ENCODE results near the gene UBE2F. TPM values are rescaled to one million over a fixed set of nuclear protein-coding genes. Genes with fewer than 3 reads are reported as not detected.
"Not testable (repeated sequence)": the region's sequence is repeated elsewhere in the genome, so short reads cannot be mapped to it uniquely, and the experiment has no call there.

The UBE2F gene
- total RNA-seq, 5 donors from 2014 or later (not counting 1 experiment from before 2014, with no cell fraction given), result 35.1 to 53.6 (median 37.3) TPM

- Histone ChIP-seq H3K9me3 (no peaks in the 10 kb centered on the region), H3K27me3 (replicated peaks in 1 of 2; ENCODE audit: control insufficient read depth in 2 of 2, extremely low read depth in 1 of 2, insufficient read depth in 2 of 2, low read length in 1 of 2) (no peaks in the 10 kb centered on the region), H3K4me3 (ENCODE audit: control insufficient read depth in 1 of 2, extremely low read depth in 1 of 2, low read length in 1 of 2) (no peak overlapping the region), H3K27ac (ENCODE audit: low read length) (peak overlapping the region; percentile 83), H3K4me1 (ENCODE audit: control insufficient read depth in 1 of 2, extremely low read depth in 1 of 2, insufficient read depth in 2 of 2, low read length in 2 of 2) (peaks cover 18 to 61% of the 10 kb centered on the region in 2 experiments), H3K36me3 (ENCODE audit: control insufficient read depth in 2 of 2, extremely low read depth in 1 of 2, insufficient read depth in 1 of 2, low read length in 1 of 2) (no peaks in the 10 kb centered on the region)
- peaks cover 12% of the 10 kb centered on the region for H3K36me3 Mint-ChIP-seq
- peaks cover 58 to 73% (median 60%) of the 10 kb centered on the region in 3 donors for H3K4me1 Mint-ChIP-seq
- peak overlapping the region; percentile 96 to 98 for H3K27ac Mint-ChIP-seq
- ATAC-seq (replicated peaks in 1 of 4) (no peak), DNase-seq (no peak)
- H3K9me3 Mint-ChIP-seq, result peaks cover 3 to 14% (median 11%) of the 10 kb centered on the region in 3 donors
- H3K27me3 Mint-ChIP-seq, result no peaks in the 10 kb centered on the region
- ChIA-PET CTCF (no interaction called here), POLR2A (no interaction called here)
- WGBS (ENCODE audit: insufficient coverage), result 100% methylated on average over 1 of the region's 2 CpGs
- peak overlapping the region; percentile 22 to 65 (median 32) for H3K4me3 Mint-ChIP-seq
Observed at GRCh38 chr2:237941239-237941638, 25.6 kb upstream of the UBE2F start.

- H3K9me3 Mint-ChIP-seq, result peaks cover 3 to 18% (median 11%) of the 10 kb centered on the region in 3 donors
- CTCF ChIA-PET, result interaction anchor here in 1 of 2 donors (1.2 kb wide), 1 partner anchor 26 kb away, joined by 3 read pairs; no protein-coding TSS in a partner anchor
- peak in 2 of 4 experiments; percentile 25 to 26 for ATAC-seq (replicated peaks in 1 of 4)
Observed at GRCh38 chr2:237942513-237942899, 24.3 kb upstream of the UBE2F start.

GRCh38 chr2:237943395-237944094 is 23.3 kb upstream of the UBE2F start:
- Histone ChIP-seq H3K9me3 (no peaks in the 10 kb centered on the region), H3K4me1 (ENCODE audit: control insufficient read depth in 1 of 2, extremely low read depth in 1 of 2, insufficient read depth in 2 of 2, low read length in 2 of 2) (peaks cover 18 to 64% of the 10 kb centered on the region in 2 experiments), H3K36me3 (ENCODE audit: control insufficient read depth in 2 of 2, extremely low read depth in 1 of 2, insufficient read depth in 1 of 2, low read length in 1 of 2) (no peaks in the 10 kb centered on the region), H3K27ac (ENCODE audit: low read length) (peak overlapping the region; percentile 8), H3K27me3 (replicated peaks in 1 of 2; ENCODE audit: control insufficient read depth in 2 of 2, extremely low read depth in 1 of 2, insufficient read depth in 2 of 2, low read length in 1 of 2) (no peaks in the 10 kb centered on the region), H3K4me3 (ENCODE audit: control insufficient read depth in 1 of 2, extremely low read depth in 1 of 2, low read length in 1 of 2) (no peak overlapping the region)
- Mint-ChIP-seq H3K4me3 (peak overlapping the region in 1 of 3 donors; percentile 65), H3K4me1 (peaks cover 62 to 82% (median 70%) of the 10 kb centered on the region in 3 donors), H3K36me3 (peaks cover 12% of the 10 kb centered on the region), H3K27ac (peak overlapping the region; percentile 96 to 98), H3K27me3 (no peaks in the 10 kb centered on the region), H3K9me3 (peaks cover 3 to 18% (median 11%) of the 10 kb centered on the region in 3 donors)
- DNase-seq (no peak), ATAC-seq (replicated peaks in 1 of 4) (no peak)
- 96% methylated on average over 7 of the region's 7 CpGs for WGBS (ENCODE audit: insufficient coverage)
- ChIA-PET CTCF (interaction anchor here in 1 of 2 donors (1.2 kb wide), 1 partner anchor 27 kb away, joined by 3 read pairs; no protein-coding TSS in a partner anchor), POLR2A (no interaction called here)

More at GRCh38 chr2:237942513-237942899, 24.3 kb upstream of the UBE2F start:
- Mint-ChIP-seq H3K27ac (peak overlapping the region; percentile 96 to 98), H3K4me1 (peaks cover 62 to 81% (median 70%) of the 10 kb centered on the region in 3 donors), H3K36me3 (peaks cover 12% of the 10 kb centered on the region), H3K4me3 (peak overlapping the region; percentile 22 to 65 (median 32)), H3K27me3 (no peaks in the 10 kb centered on the region)
- peaks cover 18 to 64% of the 10 kb centered on the region in 2 experiments for H3K4me1 ChIP-seq (ENCODE audit: control insufficient read depth in 1 of 2, extremely low read depth in 1 of 2, insufficient read depth in 2 of 2, low read length in 2 of 2)
- no peaks in the 10 kb centered on the region for H3K9me3 ChIP-seq
- no peak overlapping the region for H3K4me3 ChIP-seq (ENCODE audit: control insufficient read depth in 1 of 2, extremely low read depth in 1 of 2, low read length in 1 of 2)
- 20% methylated on average over 1 of the region's 3 CpGs for WGBS (ENCODE audit: insufficient coverage)
- no peaks in the 10 kb centered on the region for H3K36me3 ChIP-seq (ENCODE audit: control insufficient read depth in 2 of 2, extremely low read depth in 1 of 2, insufficient read depth in 1 of 2, low read length in 1 of 2)
- POLR2A ChIA-PET, result no interaction called here
- DNase-seq, result no peak
- no peaks in the 10 kb centered on the region for H3K27me3 ChIP-seq (replicated peaks in 1 of 2; ENCODE audit: control insufficient read depth in 2 of 2, extremely low read depth in 1 of 2, insufficient read depth in 2 of 2, low read length in 1 of 2)
- peak overlapping the region; percentile 83 for H3K27ac ChIP-seq (ENCODE audit: low read length)

GRCh38 chr2:237944302-237944701 is 22.5 kb upstream of the UBE2F start:
- no peaks in the 10 kb centered on the region for H3K27me3 Mint-ChIP-seq
- peak overlapping the region in 1 of 3 donors; percentile 42 for H3K4me3 Mint-ChIP-seq
- ATAC-seq (replicated peaks in 1 of 4) (no peak), DNase-seq (no peak)
- no peak overlapping the region for H3K4me3 ChIP-seq (ENCODE audit: control insufficient read depth in 1 of 2, extremely low read depth in 1 of 2, low read length in 1 of 2)
- H3K27me3 ChIP-seq (replicated peaks in 1 of 2; ENCODE audit: control insufficient read depth in 2 of 2, extremely low read depth in 1 of 2, insufficient read depth in 2 of 2, low read length in 1 of 2), result no peaks in the 10 kb centered on the region
- H3K27ac Mint-ChIP-seq, result peak overlapping the region; percentile 51 to 73
- CTCF ChIA-PET, result no interaction called here
- H3K4me1 ChIP-seq (ENCODE audit: control insufficient read depth in 1 of 2, extremely low read depth in 1 of 2, insufficient read depth in 2 of 2, low read length in 2 of 2), result peaks cover 18 to 64% of the 10 kb centered on the region in 2 experiments
- H3K9me3 ChIP-seq, result no peaks in the 10 kb centered on the region
- H3K27ac ChIP-seq (ENCODE audit: low read length), result peak overlapping the region; percentile 8
- H3K36me3 Mint-ChIP-seq, result peaks cover 12% of the 10 kb centered on the region
- H3K4me1 Mint-ChIP-seq, result peaks cover 59 to 77% (median 69%) of the 10 kb centered on the region in 3 donors
- H3K9me3 Mint-ChIP-seq, result peaks cover 3 to 18% (median 11%) of the 10 kb centered on the region in 3 donors
- POLR2A ChIA-PET, result no interaction called here
- 91% methylated on average over 2 of the region's 4 CpGs for WGBS (ENCODE audit: insufficient coverage)
- H3K36me3 ChIP-seq (ENCODE audit: control insufficient read depth in 2 of 2, extremely low read depth in 1 of 2, insufficient read depth in 1 of 2, low read length in 1 of 2), result no peaks in the 10 kb centered on the region

GRCh38 chr2:237946423-237946822 is 20.4 kb upstream of the UBE2F start:
- Histone ChIP-seq H3K9me3 (no peaks in the 10 kb centered on the region), H3K4me3 (ENCODE audit: control insufficient read depth in 1 of 2, extremely low read depth in 1 of 2, low read length in 1 of 2) (no peak overlapping the region), H3K36me3 (ENCODE audit: control insufficient read depth in 2 of 2, extremely low read depth in 1 of 2, insufficient read depth in 1 of 2, low read length in 1 of 2) (no peaks in the 10 kb centered on the region), H3K4me1 (ENCODE audit: control insufficient read depth in 1 of 2, extremely low read depth in 1 of 2, insufficient read depth in 2 of 2, low read length in 2 of 2) (peaks cover 16 to 50% of the 10 kb centered on the region in 2 experiments), H3K27me3 (replicated peaks in 1 of 2; ENCODE audit: control insufficient read depth in 2 of 2, extremely low read depth in 1 of 2, insufficient read depth in 2 of 2, low read length in 1 of 2) (no peaks in the 10 kb centered on the region), H3K27ac (ENCODE audit: low read length) (no peak overlapping the region)
- peaks cover 42 to 58% (median 51%) of the 10 kb centered on the region in 3 donors for H3K4me1 Mint-ChIP-seq
- no peaks in the 10 kb centered on the region for H3K27me3 Mint-ChIP-seq
- WGBS (ENCODE audit: insufficient coverage), result 29% methylated on average over 1 of the region's 1 CpG
- CTCF ChIA-PET, result no interaction called here
- ATAC-seq (replicated peaks in 1 of 4), result no peak
- H3K4me3 Mint-ChIP-seq, result peak overlapping the region in 1 of 3 donors; percentile 60
- peaks cover 7% of the 10 kb centered on the region for H3K36me3 Mint-ChIP-seq
- H3K27ac Mint-ChIP-seq, result no peak overlapping the region
- no peak for DNase-seq
- POLR2A ChIA-PET, result no interaction called here
- peaks cover 3 to 14% (median 8%) of the 10 kb centered on the region in 3 donors for H3K9me3 Mint-ChIP-seq

- H3K4me3 ChIP-seq (ENCODE audit: control insufficient read depth in 1 of 2, extremely low read depth in 1 of 2, low read length in 1 of 2); H3K27ac ChIP-seq (ENCODE audit: low read length); DNase-seq; H3K9me3 Mint-ChIP-seq; H3K9me3 ChIP-seq; H3K27me3 Mint-ChIP-seq; H3K27ac Mint-ChIP-seq; H3K4me3 Mint-ChIP-seq; H3K36me3 ChIP-seq (ENCODE audit: control insufficient read depth in 2 of 2, extremely low read depth in 1 of 2, insufficient read depth in 1 of 2, low read length in 1 of 2); POLR2A ChIA-PET; ATAC-seq (replicated peaks in 1 of 4); H3K36me3 Mint-ChIP-seq: not testable (repeated sequence)
- CTCF ChIA-PET, result interaction anchor here (0.7 kb wide), 2 partner anchors 153 to 358 kb away, joined by 3 to 11 read pairs; no protein-coding TSS in a partner anchor
- peaks cover 0 to 15% of the 10 kb centered on the region in 2 experiments for H3K27me3 ChIP-seq (replicated peaks in 1 of 2; ENCODE audit: control insufficient read depth in 2 of 2, extremely low read depth in 1 of 2, insufficient read depth in 2 of 2, low read length in 1 of 2)
- WGBS (ENCODE audit: insufficient coverage), result 90% methylated on average over 2 of the region's 4 CpGs
- H3K4me1 Mint-ChIP-seq, result peaks cover 3 to 18% (median 11%) of the 10 kb centered on the region in 3 donors
- H3K4me1 ChIP-seq (ENCODE audit: control insufficient read depth in 1 of 2, extremely low read depth in 1 of 2, insufficient read depth in 2 of 2, low read length in 2 of 2), result peaks cover 0 to 13% of the 10 kb centered on the region in 2 experiments
Observed at GRCh38 chr2:237951354-237951753, 15.5 kb upstream of the UBE2F start.
